HepG2 (cell line): ENCODE results near the gene RAB35.

Experiments
- EZH2 ChIP-seq: conservative IDR thresholded peaks from 2 replicates; pipeline ENCODE4 v1.6.1; 2012; ENCODE audit warnings: mild to moderate bottlenecking, low read depth, low read length, moderate library complexity
- GATAD2A ChIP-seq: IDR thresholded peaks from 2 replicates; pipeline ENCODE4 v1.6.1; 2016
- HDAC6 ChIP-seq: fragments of 200-600 bp; sonication (generic); IDR thresholded peaks from 2 replicates; pipeline ENCODE4 v1.7.0; 2017; ENCODE audit warnings: mild to moderate bottlenecking, antibody characterized with exemption, low read length, low read depth
- HNRNPLL ChIP-seq: fragments of 200-400 bp; formaldehyde crosslinking; IDR thresholded peaks from 2 replicates; pipeline ENCODE4 v1.6.1; 2017; ENCODE audit warnings: mild to moderate bottlenecking, low read depth, low read length; ENCODE audit not compliant: poor library complexity, severe bottlenecking
- MTF1 ChIP-seq: sonication (generic); formaldehyde crosslinking; IDR thresholded peaks from 2 replicates; pipeline ENCODE4 v1.5.0; 2020; ENCODE audit warnings: missing genetic modification reagents
- NR3C1 ChIP-seq: sonication (generic); formaldehyde crosslinking; IDR thresholded peaks from 2 replicates; pipeline ENCODE4 v1.4.0; 2020; ENCODE audit warnings: missing genetic modification reagents
- POLR2AphosphoS5 ChIP-seq: IDR thresholded peaks from 2 replicates; pipeline ENCODE4 v1.6.1; 2012; ENCODE audit warnings: low read depth, low read length
- RELA ChIP-seq: sonication (generic); formaldehyde crosslinking; IDR thresholded peaks from 2 replicates; pipeline ENCODE4 v1.4.0; 2020; ENCODE audit warnings: missing genetic modification reagents
- SP2 ChIP-seq: sonication (generic); formaldehyde crosslinking; IDR thresholded peaks from 2 replicates; pipeline ENCODE4 v1.5.1; 2020; ENCODE audit warnings: mild to moderate bottlenecking, missing genetic modification reagents
- ZNF629 ChIP-seq: sonication (generic); formaldehyde crosslinking; conservative IDR thresholded peaks from 2 replicates; pipeline ENCODE4 v1.5.0; 2020; ENCODE audit warnings: missing genetic modification reagents
- TF ChIP-seq, protein P1 (sequence below): sonication (generic); formaldehyde crosslinking; IDR thresholded peaks from 2 replicates; pipeline ENCODE4 v1.5.1; 2020; ENCODE audit warnings: mild to moderate bottlenecking, missing genetic modification reagents, moderate library complexity
- TF ChIP-seq, protein P2 (sequence below): sonication (generic); formaldehyde crosslinking; IDR thresholded peaks from 2 replicates; pipeline ENCODE4 v1.4.0; 2020; ENCODE audit warnings: missing genetic modification reagents, mild to moderate bottlenecking, borderline replicate concordance
- TF ChIP-seq, protein P3 (sequence below): sonication (generic); formaldehyde crosslinking; IDR thresholded peaks from 2 replicates; pipeline ENCODE4 v1.5.0; 2020; ENCODE audit warnings: mild to moderate bottlenecking, missing genetic modification reagents, moderate library complexity
- TF ChIP-seq, protein P4 (sequence below): IDR thresholded peaks from 2 replicates; pipeline ENCODE4 v1.6.1; 2012; ENCODE audit warnings: inconsistent platforms

DNA sequence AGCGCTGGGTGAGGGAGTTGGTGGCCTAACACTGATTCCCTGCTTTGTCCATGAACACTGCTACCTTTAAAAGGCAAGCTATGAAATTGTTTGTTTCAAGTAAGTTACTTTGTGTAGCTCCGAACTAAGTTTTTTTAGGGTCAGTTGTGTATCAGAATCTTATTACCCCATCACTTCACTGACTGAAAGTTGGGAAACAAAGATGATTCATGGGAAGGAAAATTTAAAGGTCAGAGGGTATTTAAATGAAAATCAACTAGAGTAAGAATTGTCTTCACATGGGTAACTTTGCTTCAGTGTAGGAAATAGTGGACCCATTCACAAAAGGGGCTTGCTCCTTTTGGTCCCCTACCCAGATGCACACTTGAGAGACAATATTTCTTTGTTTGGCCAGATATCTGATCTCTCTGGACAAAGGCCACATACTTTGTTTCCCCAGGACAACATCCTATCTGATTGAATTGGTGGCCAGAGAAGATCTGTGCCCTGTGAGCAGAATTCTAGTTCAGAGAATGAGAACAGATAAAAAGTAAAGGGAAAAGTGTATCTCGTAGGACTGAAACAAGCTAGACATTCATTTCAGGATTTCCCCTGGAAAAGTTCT is 53.5 kb downstream of the RAB35 start:
- TF ChIP-seq EZH2: no peak
- TF ChIP-seq POLR2AphosphoS5: no peak
- TF ChIP-seq ZNF629 (CRISPR knock-in tag): no peak
- no peak for TF ChIP-seq SP2 (CRISPR knock-in tag)
- TF ChIP-seq, protein P1, sequence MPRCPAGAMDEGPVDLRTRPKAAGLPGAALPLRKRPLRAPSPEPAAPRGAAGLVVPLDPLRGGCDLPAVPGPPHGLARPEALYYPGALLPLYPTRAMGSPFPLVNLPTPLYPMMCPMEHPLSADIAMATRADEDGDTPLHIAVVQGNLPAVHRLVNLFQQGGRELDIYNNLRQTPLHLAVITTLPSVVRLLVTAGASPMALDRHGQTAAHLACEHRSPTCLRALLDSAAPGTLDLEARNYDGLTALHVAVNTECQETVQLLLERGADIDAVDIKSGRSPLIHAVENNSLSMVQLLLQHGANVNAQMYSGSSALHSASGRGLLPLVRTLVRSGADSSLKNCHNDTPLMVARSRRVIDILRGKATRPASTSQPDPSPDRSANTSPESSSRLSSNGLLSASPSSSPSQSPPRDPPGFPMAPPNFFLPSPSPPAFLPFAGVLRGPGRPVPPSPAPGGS (CRISPR knock-in tag): no peak
- TF ChIP-seq, protein P2, sequence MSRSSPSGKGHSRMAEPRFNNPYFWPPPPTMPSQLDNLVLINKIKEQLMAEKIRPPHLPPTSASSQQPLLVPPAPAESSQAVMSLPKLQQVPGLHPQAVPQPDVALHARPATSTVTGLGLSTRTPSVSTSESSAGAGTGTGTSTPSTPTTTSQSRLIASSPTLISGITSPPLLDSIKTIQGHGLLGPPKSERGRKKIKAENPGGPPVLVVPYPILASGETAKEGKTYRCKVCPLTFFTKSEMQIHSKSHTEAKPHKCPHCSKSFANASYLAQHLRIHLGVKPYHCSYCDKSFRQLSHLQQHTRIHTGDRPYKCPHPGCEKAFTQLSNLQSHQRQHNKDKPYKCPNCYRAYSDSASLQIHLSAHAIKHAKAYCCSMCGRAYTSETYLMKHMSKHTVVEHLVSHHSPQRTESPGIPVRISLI: no peak
- TF ChIP-seq HDAC6: no peak
- TF ChIP-seq NR3C1: no peak
- no peak for TF ChIP-seq RELA (CRISPR knock-in tag)
- TF ChIP-seq GATAD2A: no peak
- TF ChIP-seq, protein P3, sequence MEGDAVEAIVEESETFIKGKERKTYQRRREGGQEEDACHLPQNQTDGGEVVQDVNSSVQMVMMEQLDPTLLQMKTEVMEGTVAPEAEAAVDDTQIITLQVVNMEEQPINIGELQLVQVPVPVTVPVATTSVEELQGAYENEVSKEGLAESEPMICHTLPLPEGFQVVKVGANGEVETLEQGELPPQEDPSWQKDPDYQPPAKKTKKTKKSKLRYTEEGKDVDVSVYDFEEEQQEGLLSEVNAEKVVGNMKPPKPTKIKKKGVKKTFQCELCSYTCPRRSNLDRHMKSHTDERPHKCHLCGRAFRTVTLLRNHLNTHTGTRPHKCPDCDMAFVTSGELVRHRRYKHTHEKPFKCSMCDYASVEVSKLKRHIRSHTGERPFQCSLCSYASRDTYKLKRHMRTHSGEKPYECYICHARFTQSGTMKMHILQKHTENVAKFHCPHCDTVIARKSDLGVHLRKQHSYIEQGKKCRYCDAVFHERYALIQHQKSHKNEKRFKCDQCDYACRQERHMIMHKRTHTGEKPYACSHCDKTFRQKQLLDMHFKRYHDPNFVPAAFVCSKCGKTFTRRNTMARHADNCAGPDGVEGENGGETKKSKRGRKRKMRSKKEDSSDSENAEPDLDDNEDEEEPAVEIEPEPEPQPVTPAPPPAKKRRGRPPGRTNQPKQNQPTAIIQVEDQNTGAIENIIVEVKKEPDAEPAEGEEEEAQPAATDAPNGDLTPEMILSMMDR (CRISPR knock-in tag): no peak
- TF ChIP-seq, protein P4, sequence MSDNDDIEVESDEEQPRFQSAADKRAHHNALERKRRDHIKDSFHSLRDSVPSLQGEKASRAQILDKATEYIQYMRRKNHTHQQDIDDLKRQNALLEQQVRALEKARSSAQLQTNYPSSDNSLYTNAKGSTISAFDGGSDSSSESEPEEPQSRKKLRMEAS: no peak
- no peak for TF ChIP-seq HNRNPLL
- TF ChIP-seq MTF1: no peak
